HepG2 (cell line): Measurements from ENCODE around the gene RPS6KB1.

Experiments
- CBX2 ChIP-seq, 2 experiments: fragments of 200-600 bp in 1 of 2; sonication (generic); formaldehyde crosslinking in 1 of 2; IDR thresholded peaks; 2 replicates each; pipeline versions ENCODE4 v1.7.0 to v1.8.1; 2018 to 2022; ENCODE audit warnings: low read depth in 2 of 2, low read length in 1 of 2, mild to moderate bottlenecking in 1 of 2, missing genetic modification reagents in 1 of 2
- CREB1 ChIP-seq, 2 experiments: fragments of 450-650 bp in 1 of 2; IDR thresholded peaks; 2 replicates each; pipeline ENCODE4 v1.6.1; 2016 to 2017; ENCODE audit warnings: control low read depth in 1 of 2, mild to moderate bottlenecking in 1 of 2, missing compliant biosample characterization in 1 of 2, missing genetic modification characterization in 1 of 2
- GATAD2A ChIP-seq: IDR thresholded peaks from 2 replicates; pipeline ENCODE4 v1.6.1; 2016
- NR3C1 ChIP-seq: sonication (generic); formaldehyde crosslinking; IDR thresholded peaks from 2 replicates; pipeline ENCODE4 v1.4.0; 2020; ENCODE audit warnings: missing genetic modification reagents
- POLR2A ChIP-seq, 2 experiments: IDR thresholded peaks; 2 replicates each; pipeline ENCODE4 v1.6.1; 2011; ENCODE audit warnings: low read depth in 2 of 2, low read length in 2 of 2, mild to moderate bottlenecking in 1 of 2, moderate library complexity in 1 of 2; ENCODE audit not compliant: insufficient read depth in 1 of 2
- ZNF776 ChIP-seq: sonication (generic); formaldehyde crosslinking; IDR thresholded peaks from 2 replicates; pipeline ENCODE4 v1.4.0; 2020; ENCODE audit warnings: mild to moderate bottlenecking, missing genetic modification reagents
- TF ChIP-seq, protein P1 (sequence below): sonication (generic); formaldehyde crosslinking; IDR thresholded peaks from 2 replicates; pipeline ENCODE4 v1.5.0; 2020; ENCODE audit warnings: mild to moderate bottlenecking, missing genetic modification reagents, moderate library complexity
- TF ChIP-seq, protein P2 (sequence below): IDR thresholded peaks from 2 replicates; pipeline ENCODE4 v1.6.1; 2012; ENCODE audit warnings: inconsistent platforms
- TF ChIP-seq, protein P3 (sequence below): sonication (generic); formaldehyde crosslinking; IDR thresholded peaks from 2 replicates; pipeline ENCODE4 v1.4.0; 2020; ENCODE audit warnings: missing genetic modification reagents
- TF ChIP-seq, protein P4 (sequence below), 2 experiments: IDR thresholded peaks; 2 replicates each; pipeline ENCODE4 v1.6.1; 2011 to 2012; ENCODE audit warnings: low read length in 2 of 2, borderline replicate concordance in 1 of 2, low read depth in 1 of 2, mild to moderate bottlenecking in 1 of 2, moderate library complexity in 1 of 2

DNA sequence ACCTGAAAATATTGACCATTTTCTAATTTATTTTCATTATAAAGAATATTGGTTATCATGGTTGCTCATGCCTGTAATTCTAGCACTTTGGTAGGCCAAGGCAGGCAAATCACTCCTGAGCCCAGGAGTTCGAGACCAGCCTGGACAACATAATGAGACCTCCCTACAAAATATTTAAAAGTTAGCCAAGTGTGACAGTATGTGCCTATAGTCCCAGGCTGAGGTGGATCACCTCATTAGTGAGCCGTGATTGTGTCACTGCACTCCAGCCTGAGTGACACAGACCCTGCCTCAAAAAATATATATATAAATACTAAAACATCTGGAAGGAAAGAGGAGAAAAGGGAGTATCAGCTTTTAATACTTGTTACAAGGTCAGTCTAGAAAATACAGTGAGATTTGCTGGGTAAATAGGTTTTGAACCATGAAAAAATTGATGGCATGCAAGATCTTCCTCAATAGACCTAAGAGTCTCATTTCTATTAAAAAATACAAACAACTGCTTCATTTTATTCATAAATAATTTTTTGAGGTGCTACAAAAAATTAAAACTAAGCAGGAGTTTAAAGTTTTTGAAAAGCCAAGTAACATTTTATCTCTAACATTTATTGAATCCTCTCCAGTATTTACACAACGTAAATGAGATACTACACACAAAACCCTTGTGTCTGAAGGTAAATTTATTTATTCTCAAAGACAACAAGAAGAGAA lies 47.9 kb upstream of the RPS6KB1 start:
- TF ChIP-seq, protein P1, sequence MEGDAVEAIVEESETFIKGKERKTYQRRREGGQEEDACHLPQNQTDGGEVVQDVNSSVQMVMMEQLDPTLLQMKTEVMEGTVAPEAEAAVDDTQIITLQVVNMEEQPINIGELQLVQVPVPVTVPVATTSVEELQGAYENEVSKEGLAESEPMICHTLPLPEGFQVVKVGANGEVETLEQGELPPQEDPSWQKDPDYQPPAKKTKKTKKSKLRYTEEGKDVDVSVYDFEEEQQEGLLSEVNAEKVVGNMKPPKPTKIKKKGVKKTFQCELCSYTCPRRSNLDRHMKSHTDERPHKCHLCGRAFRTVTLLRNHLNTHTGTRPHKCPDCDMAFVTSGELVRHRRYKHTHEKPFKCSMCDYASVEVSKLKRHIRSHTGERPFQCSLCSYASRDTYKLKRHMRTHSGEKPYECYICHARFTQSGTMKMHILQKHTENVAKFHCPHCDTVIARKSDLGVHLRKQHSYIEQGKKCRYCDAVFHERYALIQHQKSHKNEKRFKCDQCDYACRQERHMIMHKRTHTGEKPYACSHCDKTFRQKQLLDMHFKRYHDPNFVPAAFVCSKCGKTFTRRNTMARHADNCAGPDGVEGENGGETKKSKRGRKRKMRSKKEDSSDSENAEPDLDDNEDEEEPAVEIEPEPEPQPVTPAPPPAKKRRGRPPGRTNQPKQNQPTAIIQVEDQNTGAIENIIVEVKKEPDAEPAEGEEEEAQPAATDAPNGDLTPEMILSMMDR: no peak
- TF ChIP-seq NR3C1 (no peak), ZNF776 (no peak), CREB1 (IDR thresholded peaks at IDR 0.05) (no peak), CREB1 (CRISPR knock-in tag; IDR thresholded peaks at IDR 0.05) (no peak; the same call in 1 of the 2 replicates), POLR2A (IDR thresholded peaks at IDR 0.05; ENCODE audit: insufficient read depth in 1 of 2, low read depth in 2 of 2, low read length in 2 of 2) (peak in 1 of 2 experiments; percentile 36; a peak in 3 of 4 replicates), CBX2 (IDR thresholded peaks at IDR 0.05; ENCODE audit: low read depth, low read length) (no peak), CBX2 (CRISPR knock-in tag; IDR thresholded peaks at IDR 0.05; ENCODE audit: low read depth) (no peak), GATAD2A (CRISPR knock-in tag) (no peak)
- TF ChIP-seq, protein P2, sequence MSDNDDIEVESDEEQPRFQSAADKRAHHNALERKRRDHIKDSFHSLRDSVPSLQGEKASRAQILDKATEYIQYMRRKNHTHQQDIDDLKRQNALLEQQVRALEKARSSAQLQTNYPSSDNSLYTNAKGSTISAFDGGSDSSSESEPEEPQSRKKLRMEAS: no peak
- TF ChIP-seq, protein P3, sequence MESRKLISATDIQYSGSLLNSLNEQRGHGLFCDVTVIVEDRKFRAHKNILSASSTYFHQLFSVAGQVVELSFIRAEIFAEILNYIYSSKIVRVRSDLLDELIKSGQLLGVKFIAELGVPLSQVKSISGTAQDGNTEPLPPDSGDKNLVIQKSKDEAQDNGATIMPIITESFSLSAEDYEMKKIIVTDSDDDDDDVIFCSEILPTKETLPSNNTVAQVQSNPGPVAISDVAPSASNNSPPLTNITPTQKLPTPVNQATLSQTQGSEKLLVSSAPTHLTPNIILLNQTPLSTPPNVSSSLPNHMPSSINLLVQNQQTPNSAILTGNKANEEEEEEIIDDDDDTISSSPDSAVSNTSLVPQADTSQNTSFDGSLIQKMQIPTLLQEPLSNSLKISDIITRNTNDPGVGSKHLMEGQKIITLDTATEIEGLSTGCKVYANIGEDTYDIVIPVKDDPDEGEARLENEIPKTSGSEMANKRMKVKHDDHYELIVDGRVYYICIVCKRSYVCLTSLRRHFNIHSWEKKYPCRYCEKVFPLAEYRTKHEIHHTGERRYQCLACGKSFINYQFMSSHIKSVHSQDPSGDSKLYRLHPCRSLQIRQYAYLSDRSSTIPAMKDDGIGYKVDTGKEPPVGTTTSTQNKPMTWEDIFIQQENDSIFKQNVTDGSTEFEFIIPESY (CRISPR knock-in tag): no peak
- TF ChIP-seq, protein P4, sequence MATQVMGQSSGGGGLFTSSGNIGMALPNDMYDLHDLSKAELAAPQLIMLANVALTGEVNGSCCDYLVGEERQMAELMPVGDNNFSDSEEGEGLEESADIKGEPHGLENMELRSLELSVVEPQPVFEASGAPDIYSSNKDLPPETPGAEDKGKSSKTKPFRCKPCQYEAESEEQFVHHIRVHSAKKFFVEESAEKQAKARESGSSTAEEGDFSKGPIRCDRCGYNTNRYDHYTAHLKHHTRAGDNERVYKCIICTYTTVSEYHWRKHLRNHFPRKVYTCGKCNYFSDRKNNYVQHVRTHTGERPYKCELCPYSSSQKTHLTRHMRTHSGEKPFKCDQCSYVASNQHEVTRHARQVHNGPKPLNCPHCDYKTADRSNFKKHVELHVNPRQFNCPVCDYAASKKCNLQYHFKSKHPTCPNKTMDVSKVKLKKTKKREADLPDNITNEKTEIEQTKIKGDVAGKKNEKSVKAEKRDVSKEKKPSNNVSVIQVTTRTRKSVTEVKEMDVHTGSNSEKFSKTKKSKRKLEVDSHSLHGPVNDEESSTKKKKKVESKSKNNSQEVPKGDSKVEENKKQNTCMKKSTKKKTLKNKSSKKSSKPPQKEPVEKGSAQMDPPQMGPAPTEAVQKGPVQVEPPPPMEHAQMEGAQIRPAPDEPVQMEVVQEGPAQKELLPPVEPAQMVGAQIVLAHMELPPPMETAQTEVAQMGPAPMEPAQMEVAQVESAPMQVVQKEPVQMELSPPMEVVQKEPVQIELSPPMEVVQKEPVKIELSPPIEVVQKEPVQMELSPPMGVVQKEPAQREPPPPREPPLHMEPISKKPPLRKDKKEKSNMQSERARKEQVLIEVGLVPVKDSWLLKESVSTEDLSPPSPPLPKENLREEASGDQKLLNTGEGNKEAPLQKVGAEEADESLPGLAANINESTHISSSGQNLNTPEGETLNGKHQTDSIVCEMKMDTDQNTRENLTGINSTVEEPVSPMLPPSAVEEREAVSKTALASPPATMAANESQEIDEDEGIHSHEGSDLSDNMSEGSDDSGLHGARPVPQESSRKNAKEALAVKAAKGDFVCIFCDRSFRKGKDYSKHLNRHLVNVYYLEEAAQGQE (IDR thresholded peaks at IDR 0.05; ENCODE audit: borderline replicate concordance in 1 of 2, low read depth in 1 of 2, low read length in 2 of 2): no peak
